Left hindlimb (tissue), 1 donor: Measurements from ENCODE around the gene PSMF1.
"Not testable (repeated sequence)": the region's sequence is repeated elsewhere in the genome, so short reads cannot be mapped to it uniquely, and the experiment has no call there.

Experiments
- DNase-seq: peaks from one replicate; pipeline ENCODE4 v3.0.0-alpha.2; 2018

Gene PSMF1

GRCh38 chr20:1216527-1217427 is 98.4 kb downstream of the PSMF1 start:
- not testable (repeated sequence) for DNase-seq
